ENCODE data around the gene TMPRSS6. TPM values are rescaled to one million over a fixed set of nuclear protein-coding genes. Genes with fewer than 3 reads are reported as not detected.

TMPRSS6 gene
- total RNA-seq, 4 donors from 2014 or later = 0.16 to 4.9 (median 0.41) TPM; not detected in 1

- in situ Hi-C loops (cut with MboI; ENCODE audit: low pct_ligation_motif_present in 1 of 4, low pct_unique_long_range_greater_than_20kb in 1 of 4, low sequenced_read_pairs in 3 of 4) = no loop called here
- no peak for DNase-seq
- WGBS, 2 donors (ENCODE audit: low coverage in 1 of 2) = 84 to 100% methylated on average over 4 to 20 of the region's 20 CpGs
Measured at GRCh38 chr22:37054600-37055365, 54.7 kb downstream of the TMPRSS6 start.

GRCh38 chr22:37054056-37054395 is 55.5 kb downstream of the TMPRSS6 start:
- H3K27ac ChIP-seq = peak overlapping the region in 3 of 4 donors; percentile 27 to 64 (median 29)
- intact Hi-C loops (cut with DNase I; ENCODE audit: low total_unique reads) (no loop called here), in situ Hi-C loops (cut with MboI; ENCODE audit: low pct_ligation_motif_present in 1 of 4, low pct_unique_long_range_greater_than_20kb in 1 of 4, low sequenced_read_pairs in 3 of 4) (no loop called here)
- H3K4me3 ChIP-seq = no peak overlapping the region
- 54% methylated on average over 3 of the region's 8 CpGs; no CpG with 5 or more reads in 1 of the 2 donors for WGBS, 2 donors (ENCODE audit: low coverage in 1 of 2)
- no peak for DNase-seq
- no peaks in the 10 kb centered on the region for H3K9me3 ChIP-seq
- no peaks in the 10 kb centered on the region for H3K27me3 ChIP-seq
- H3K36me3 ChIP-seq = no peaks in the 10 kb centered on the region
- TF ChIP-seq POLR2AphosphoS5 (IDR thresholded peaks at IDR 0.05) = no peak
- TF ChIP-seq CTCF (IDR thresholded peaks at IDR 0.05) = no peak
- no peak for TF ChIP-seq EP300 (IDR thresholded peaks at IDR 0.05; ENCODE audit: low read depth)
- TF ChIP-seq POLR2A (IDR thresholded peaks at IDR 0.05) = no peak
- peaks cover 13 to 45% (median 39%) of the 10 kb centered on the region in 4 donors for H3K4me1 ChIP-seq

More at GRCh38 chr22:37054600-37055365, 54.7 kb downstream of the TMPRSS6 start:
- intact Hi-C loops (cut with DNase I; ENCODE audit: low total_unique reads) = no loop called here
- H3K27me3 ChIP-seq = no peaks in the 10 kb centered on the region
- no peak overlapping the region for H3K4me3 ChIP-seq
- H3K27ac ChIP-seq = peak overlapping the region in 1 of 4 donors; percentile 64
- peaks cover 0 to 4% (median 0%) of the 10 kb centered on the region in 4 donors for H3K36me3 ChIP-seq
- TF ChIP-seq POLR2AphosphoS5 (IDR thresholded peaks at IDR 0.05) (no peak), POLR2A (IDR thresholded peaks at IDR 0.05) (no peak), EP300 (IDR thresholded peaks at IDR 0.05; ENCODE audit: low read depth) (no peak), CTCF (IDR thresholded peaks at IDR 0.05) (no peak)
- H3K4me1 ChIP-seq = peaks cover 13 to 45% (median 39%) of the 10 kb centered on the region in 4 donors
- H3K9me3 ChIP-seq = no peaks in the 10 kb centered on the region

GRCh38 chr22:37053310-37054055 is 56.0 kb downstream of the TMPRSS6 start:
- WGBS, 2 donors (ENCODE audit: low coverage in 1 of 2) = 71 to 80% methylated on average over 3 to 9 of the region's 16 CpGs
- no peak for TF ChIP-seq POLR2AphosphoS5 (IDR thresholded peaks at IDR 0.05)
- no peak for TF ChIP-seq POLR2A (IDR thresholded peaks at IDR 0.05)
- no peak for TF ChIP-seq EP300 (IDR thresholded peaks at IDR 0.05; ENCODE audit: low read depth)
- no peak for TF ChIP-seq CTCF (IDR thresholded peaks at IDR 0.05)
- Histone ChIP-seq H3K27me3 (no peaks in the 10 kb centered on the region), H3K4me1 (peaks cover 13 to 45% (median 39%) of the 10 kb centered on the region in 4 donors), H3K9me3 (no peaks in the 10 kb centered on the region), H3K27ac (peak overlapping the region in 3 of 4 donors; percentile 27 to 64 (median 29)), H3K36me3 (no peaks in the 10 kb centered on the region), H3K4me3 (no peak overlapping the region)
- DNase-seq = no peak
- intact Hi-C loops (cut with DNase I; ENCODE audit: low total_unique reads) = no loop called here
- in situ Hi-C loops (cut with MboI; ENCODE audit: low pct_ligation_motif_present in 1 of 4, low pct_unique_long_range_greater_than_20kb in 1 of 4, low sequenced_read_pairs in 3 of 4) = no loop called here

All from transverse colon (tissue), 4 donors.